NCI-H82 (cell line): ENCODE data around the gene P2RX1.
A peak's percentile ranks its signal among the peaks of the same experiment; 100 is the strongest.

Experiments
- DNase-seq: peaks from one replicate; lab custom pipeline; 2025; lab: John Stamatoyannopoulos, UW

The P2RX1 gene

DNA sequence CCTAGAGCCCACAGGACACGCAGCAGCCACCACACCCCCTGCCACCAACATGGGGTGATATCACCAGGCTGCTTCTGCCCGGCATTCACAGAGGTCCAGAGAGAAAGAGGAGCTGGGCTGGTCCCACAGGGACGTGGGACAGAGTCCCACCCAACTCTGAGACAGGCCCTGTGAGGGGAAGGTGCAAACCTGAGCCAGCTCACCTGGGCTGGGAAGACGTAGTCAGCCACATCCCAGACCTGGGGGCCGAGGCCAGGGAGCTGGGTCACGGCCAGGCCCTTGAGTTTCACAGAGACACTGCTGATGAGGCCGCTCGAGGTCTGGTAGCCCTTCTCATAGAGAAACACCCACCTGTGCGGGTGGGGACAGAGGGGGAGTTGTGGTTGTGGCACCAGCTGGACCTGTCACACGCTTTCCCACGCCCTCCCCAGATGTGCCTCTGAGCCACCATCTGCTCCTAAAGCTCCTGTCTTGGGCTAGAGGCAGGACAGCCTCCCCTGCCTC is 11.2 kb downstream of the P2RX1 start:
- DNase-seq, result peak; percentile 96

DNA sequence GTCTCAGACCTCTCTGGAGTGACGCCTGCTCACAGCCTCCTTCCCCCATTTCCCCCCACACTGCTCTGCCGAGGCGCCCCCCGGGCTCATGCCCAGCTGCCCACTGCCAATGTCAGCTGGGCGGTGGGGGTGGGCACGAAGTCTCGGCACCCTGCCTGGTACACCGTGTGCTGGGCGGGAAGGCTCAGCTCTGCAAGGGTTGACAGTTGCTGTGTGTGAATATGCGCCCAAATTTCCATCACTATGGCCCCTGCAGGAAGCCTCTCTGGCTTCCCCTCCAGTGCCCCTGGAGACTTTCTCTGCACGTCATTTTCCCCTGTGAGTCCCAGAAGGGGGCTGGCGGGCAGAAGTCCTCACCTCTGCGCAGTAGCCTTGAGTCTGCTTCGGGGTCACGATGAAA is 11.8 kb downstream of the P2RX1 start:
- DNase-seq, result no peak

DNA sequence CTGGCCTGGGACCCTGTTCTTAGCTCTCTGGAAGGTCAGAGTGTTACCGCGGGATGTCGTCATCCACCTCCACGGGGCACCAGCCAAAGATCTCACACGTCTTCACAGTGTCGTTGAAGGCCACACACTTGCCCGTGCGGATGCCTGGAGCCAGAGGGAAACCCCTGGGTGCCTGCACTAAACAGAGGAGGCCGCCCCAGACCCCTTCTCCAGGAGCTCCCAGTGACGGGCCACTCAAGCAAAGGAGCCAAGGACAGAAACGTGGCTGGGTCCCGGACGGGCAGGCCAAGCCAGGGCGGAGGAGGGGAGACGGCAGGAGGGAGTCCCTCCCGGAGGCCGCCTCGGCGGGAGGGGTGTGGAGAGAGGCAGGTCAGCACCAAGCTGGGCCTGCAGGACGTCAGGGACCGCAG is 12.4 kb downstream of the P2RX1 start:
- DNase-seq, result no peak

DNA sequence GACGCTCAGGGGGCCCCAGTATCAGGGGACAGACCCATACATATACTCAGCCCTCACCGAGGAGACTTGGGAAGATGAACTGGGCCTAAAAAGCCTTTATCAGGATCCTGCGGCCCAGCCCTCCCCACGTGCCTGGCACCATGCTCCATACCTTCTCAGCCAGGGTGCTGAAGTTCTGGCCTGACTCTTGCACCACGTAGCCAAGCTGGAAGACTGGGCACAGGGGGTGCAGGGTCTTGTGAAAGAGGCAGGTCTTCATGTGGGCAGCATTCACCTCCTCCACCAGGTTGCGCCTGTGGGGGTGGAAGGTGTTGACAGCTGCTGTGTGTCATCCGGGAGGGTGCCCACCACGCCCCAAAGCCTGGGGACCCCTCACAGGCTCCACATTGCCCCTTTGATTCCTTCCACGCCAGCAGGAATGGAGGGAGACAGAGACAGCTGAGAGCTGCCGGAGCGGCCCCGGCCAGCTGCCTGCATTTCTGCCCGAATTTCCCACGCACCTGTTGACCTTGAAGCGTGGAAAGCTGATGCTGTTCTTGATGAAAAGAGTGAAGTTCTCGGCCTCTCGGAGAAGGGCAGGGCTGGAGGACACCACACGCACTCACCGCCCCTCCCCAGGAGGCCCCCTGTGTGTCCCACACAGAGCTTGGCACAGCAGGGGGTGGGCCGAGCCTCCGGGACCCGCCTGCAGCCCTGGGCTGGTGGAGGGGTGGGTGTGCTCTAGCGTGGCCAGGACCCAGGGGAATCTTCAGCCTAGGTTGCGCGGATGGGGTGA is 13.0 kb downstream of the P2RX1 start:
- DNase-seq, result no peak

DNA sequence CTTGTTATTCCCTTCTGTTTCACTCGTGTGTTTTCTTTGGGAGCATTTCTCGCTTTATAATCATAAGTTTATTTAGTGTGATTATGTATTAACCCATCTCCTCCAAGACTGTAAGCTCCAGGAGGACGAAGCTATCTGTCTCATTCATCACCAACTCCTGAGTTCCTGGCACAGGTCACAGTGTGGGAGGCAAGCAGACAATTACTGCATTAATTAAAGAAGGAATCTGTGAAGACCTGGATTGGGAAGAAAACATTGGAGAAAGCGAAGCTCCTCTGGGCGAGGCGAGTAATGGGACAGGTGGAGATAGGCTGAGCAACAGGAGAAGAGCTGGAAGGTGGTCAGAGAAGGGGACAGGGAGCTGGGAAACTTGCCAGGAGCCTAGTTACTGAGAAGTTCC is 15.6 kb downstream of the P2RX1 start:
- no peak for DNase-seq

DNA sequence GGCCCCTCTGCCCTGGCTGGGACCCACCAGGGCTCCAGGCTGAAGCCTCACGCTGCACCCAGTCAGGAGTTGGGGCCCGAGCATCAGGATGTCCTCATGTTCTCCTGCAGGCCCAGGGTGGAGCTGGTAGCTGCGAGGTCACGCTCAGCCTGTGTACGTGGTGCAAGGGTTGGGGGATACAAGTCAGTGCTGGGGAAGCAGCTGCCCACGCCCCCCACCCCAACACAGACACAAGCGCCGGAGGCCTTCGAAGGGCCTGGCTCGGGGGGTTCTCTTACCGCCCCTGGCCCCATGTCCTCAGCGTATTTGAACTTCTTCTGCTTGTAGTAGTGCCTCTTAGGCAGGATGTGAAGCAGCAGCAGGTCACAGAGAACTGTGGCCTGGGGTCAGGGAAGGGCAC is 18.5 kb downstream of the P2RX1 start:
- DNase-seq, result no peak

DNA sequence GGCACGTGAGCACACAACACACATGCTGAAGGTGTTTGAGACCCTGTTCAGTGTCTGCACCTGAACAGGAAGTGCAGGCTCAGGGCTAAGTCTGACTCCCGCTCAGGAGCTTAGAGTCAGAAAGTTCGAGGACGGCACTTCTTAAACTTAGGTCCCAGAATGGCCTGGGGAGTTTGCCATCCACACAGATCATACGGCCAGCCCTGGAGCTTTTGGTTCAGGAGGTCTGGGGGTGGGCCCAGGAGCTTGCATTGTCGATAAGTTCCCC is 19.4 kb downstream of the P2RX1 start:
- no peak for DNase-seq

DNA sequence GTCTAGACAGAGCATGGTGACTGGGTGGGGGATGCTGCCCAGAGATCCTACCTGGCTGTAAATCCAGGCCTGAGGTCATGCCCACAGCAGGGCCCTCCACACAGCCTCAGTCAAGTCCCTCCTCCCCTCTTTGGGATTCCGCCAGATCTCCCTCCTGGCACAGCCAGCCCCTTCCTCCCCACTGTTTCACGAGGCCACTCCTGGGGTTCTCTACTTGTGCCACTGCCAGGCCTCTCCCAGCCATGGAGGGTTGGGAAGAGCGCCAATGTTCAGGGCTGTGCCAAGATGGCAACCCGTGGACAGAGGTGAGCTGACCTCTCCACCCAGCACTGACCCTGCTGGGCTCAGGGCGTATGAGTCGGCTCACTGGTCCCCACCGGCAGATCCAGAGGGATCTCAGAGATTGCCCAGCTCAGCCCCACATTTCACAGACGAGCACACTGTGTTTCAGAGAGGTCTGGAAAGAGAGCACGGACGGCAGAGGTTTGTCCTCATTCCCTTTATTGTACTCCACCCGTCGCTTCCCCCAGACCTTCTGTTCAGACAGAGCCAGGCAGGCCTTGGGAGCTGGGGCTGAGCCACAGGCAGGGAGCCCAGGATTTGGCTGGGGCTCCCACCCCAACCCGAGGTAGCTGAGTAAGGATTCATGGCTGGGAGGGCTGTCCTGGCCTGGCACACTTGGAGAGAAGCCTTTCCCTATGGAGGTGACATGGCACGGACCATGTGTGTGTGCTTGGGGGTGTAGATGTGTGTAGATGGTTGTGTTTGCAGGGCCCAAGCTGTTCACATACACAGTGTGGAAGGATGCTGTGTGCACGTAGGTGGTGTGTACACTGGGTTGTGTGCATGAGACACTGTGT is 19.9 kb downstream of the P2RX1 start:
- no peak for DNase-seq

DNA sequence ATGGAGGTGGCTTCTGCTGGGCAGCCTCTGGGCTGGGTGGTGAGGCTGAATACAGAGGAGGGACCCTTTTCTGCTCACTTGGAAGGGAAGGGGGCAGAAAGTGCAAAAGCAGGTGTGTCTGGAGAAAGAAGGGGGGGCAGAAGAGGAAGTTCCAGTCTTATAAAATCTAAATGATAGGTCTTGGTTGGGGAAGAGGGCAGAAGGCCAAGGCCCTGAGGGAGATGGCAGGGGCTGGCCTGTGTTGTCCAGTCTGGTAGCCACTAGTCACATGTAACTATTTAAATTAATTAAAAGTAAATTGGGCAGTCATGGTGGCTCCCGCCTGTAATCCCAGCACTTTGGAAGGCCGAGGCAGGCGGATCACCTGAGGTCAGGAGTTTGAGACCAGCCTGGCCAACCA is 20.9 kb downstream of the P2RX1 start:
- DNase-seq, result no peak

DNA sequence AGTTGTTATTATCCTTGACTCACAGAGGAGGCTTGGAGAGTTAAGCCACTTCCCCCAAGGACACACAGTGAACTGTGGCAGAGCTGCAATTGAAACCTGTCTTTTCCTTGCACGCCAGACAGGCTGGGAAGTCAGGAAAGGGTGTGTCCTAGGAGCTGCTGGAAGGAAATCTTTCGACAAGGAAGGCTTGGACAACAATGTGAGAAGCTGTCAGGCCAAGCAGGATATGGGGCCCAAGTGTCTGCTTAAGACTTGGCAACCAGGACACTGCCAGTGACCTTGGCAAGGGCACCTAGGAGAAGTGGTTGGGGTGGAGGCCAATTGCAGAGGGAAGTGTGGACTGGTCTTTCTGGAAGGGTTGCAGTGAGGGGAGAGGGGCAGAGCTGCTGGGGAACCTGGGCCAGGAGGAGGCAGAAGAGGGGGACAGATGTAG is 21.3 kb downstream of the P2RX1 start:
- peak; percentile 40 for DNase-seq

DNA sequence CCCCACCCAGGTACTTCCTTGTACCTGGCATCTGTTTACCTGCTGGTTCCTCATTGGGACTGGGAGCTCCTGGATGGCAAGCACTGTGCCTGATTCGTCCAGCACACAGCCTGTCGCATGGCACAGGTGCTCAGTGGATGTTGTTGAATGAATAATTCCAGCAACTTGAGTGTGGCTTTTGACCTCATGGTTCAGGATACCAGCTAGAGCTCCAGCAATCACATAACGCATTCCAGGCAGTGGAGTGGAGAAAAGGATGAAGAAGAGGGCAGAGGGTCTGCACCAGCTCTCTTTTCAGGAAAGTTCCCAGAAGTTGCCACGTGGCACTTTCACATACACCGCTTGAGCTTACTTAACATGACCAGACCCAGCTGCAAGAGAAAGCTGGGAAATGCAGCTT is 22.1 kb downstream of the P2RX1 start:
- DNase-seq, result no peak

DNA sequence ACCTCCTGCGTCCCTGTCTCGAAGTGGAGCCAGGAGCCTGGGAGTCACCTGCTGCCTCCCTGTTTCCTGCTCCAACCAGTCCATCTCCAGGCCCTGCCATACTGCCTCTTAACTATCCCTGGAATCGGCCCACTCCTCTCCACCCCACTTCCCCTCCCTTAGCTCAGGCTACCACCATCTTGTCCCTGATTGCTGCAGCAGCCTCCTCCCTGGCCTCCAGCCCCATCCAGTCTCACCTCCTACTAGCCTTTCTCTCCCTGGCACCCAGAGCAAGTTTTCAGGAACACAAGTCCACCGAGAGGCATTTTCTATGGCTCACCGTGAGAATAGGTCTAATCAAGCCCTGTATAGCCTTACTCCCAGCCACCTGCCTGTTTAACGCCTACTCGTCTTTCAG is 22.5 kb downstream of the P2RX1 start:
- no peak for DNase-seq

DNA sequence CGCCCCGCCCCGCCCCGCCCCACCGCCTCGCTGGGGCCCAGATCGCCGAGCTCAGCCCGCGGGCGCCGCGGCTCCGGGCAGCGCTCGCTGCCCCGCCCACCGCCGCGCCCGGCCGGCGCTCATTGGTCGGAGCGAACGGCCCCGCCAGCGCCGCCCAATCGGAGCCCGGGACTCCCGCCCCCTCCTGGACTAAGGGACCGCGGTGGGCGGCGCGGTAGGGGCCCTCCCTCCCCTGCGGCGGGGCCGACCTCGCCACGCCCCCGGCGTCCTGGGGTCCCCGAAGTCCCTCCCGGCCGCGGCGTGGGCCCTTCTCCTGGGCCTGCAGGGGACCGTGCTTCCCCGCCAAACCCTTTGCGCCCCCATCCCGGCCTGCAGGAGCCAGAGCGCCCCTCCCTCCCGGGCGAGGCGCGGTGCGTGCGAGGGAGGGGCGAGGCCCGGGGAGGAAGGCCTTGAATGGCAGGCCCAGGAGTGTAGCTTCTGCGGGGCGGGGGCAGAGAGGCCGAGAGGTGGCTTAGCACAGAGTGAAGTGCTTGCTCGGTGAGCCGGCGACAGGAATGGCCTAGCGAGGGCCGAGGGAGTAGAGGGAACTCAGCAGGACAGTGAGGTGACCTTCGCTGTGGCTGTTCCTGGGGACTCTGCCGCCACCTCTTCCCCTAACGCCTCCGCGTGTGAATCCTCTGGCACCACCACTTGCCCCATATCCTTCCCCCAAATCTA is 23.1 kb downstream of the P2RX1 start, which contains the start of gene CAMKK1:
Gene CAMKK1 (minus strand): TSS at position 51 of the 717 bp plus-strand sequence. CDS start 7,366 bp downstream, outside the sequence.
- DNase-seq, result peak; percentile 98

DNA sequence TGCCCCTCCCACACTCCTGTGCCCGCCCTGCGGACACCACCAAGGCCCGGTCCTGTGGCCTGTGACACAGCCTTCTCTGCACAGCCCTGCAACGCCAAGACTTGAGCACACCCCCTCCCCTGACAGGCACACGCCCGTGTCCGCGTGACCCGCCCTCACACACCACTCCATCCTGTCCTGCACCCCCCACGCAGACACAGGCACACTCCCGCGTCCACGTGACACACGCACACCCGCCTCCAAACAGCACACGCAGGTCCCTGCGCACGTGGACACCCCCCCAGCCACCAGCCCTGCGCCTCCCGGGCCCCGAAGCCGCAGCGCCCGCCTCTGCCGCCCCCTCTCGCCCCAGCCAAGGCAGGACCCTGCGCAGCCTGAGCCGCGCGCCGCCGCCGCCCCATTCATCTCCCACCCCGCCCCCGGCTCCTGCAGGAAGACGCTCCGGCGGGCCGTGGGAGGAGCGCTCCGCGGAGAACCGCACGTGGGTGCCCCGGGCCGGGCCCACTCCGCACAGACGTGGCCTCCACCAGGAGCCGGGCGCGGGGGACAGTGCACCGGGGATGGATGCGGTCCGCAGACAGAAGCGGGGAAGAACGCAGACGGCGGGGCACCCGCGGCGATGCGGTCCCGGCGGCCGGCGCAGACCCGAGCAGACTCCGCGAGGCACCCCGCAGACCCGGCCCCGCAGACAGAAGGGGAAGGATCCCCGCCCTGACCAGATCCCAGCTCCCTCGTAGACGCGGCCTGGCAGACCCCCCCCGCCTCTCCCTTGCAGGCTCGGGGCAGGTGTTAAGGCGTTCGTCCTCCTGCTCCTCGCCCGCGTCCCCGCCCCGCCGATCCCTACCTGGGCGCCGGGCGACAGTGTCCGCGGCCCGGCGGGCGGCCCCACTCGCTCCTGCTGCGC is 23.9 kb downstream of the P2RX1 start:
- DNase-seq, result peak; percentile 75

DNA sequence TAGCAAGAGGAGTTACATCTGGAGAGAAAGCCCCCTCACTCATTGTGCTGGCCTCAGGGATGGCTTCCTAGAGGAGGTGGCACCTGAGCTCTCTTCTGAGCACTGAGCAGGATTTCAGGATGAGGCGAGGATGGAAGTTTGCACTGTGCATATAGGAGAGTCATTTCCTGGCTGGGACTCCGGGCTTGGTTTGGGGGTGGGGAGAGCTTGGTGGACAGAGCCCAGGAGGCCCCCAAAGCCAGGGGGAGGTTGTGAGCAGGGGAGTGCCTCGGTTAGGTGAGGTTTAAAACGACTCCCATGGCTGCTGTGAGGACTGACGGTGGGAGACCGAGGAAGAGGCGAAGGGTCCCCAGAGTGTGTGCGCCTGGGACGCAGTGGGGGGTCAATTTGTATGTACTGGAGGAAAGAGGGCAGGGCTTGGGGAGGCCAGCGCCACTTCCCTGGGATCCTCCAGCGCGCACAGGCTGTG is 24.6 kb downstream of the P2RX1 start:
- DNase-seq, result no peak

DNA sequence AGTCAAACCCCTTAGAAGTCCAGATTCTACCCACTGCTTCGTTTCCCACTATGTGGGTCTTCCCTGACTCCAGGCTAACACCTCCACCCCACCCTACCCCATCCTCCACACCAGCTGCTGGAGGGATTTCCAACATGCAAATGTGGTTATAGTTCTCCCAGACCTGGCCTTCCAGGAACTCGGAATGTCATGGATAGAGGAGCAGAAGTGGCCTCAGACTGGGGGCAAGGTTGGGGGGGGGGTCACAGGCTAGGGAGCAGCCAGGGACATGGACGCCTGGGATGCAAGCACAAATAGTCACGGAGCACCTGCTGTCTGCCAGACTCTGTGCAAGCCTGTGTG is 25.4 kb downstream of the P2RX1 start:
- peak; percentile 89 for DNase-seq

DNA sequence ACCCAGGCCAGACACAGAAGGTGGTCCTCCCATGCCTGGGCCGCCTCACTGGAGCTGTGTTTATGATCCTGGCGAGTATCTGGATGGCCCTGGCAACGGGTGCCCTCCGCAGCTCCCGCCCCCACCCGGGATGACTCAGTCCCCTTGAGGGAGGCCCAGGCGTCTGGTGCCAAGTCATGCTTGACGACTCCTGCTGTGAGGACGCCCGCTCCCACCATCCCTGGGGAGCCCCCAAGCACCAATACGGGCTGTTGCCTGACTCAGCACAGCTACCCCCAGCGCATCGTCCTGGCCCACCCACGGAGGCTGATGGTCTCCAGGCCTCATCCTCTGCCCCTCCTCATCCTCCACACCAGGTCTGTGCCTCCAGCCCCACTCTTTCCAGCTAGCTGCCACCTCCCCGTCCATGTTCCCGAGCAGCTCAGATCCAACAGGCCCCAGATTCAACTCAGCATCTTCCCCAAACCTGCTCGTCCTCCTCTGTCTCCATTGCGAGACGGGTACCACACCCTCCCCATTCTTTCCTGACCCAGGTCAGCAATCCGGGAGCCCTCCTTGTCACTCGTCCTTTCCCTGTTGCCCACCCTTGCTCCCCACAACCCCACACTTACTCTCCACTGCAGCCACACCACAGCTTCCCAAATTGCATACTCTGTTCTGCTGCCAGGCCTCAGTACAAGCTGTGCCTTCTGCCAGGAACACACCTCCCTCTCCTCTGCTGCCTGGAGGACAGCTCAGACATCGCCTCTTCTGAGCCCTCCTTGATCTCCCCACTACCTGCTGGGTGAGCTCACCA is 26.0 kb downstream of the P2RX1 start:
- DNase-seq, result peak; percentile 94

DNA sequence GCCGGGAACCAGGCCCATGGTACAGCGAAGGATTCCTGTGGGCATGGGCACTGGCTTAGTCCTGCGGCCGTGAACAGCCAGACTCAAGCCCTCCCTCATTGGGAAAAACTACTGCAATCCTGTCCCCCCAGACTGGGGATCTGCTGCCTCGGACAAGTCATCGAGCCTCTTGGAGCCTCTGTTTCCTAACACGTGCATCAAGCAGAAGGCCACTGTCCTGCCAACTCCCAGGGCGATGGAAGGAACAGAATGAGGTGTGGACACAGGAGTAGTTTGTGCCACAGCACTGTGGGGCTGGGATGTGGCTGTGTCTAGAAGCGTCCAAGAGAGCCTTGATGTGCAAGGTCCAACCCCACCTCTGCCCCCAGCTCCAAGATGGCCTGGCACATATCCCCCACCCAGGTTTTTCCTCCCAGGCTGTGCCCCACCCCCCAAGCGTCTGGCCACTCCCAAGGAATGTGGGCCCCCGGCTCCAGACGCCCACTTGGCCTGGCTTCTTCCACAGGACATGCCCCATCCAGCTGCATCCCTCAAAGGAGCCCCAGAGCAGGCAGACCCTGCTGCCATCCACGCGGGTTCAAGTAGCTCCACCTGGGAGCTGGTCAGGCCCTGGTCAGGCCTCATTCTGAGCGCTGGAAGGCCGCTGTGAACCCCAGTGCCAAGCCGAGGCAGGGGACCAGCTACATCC is 26.8 kb downstream of the P2RX1 start:
- DNase-seq, result no peak

DNA sequence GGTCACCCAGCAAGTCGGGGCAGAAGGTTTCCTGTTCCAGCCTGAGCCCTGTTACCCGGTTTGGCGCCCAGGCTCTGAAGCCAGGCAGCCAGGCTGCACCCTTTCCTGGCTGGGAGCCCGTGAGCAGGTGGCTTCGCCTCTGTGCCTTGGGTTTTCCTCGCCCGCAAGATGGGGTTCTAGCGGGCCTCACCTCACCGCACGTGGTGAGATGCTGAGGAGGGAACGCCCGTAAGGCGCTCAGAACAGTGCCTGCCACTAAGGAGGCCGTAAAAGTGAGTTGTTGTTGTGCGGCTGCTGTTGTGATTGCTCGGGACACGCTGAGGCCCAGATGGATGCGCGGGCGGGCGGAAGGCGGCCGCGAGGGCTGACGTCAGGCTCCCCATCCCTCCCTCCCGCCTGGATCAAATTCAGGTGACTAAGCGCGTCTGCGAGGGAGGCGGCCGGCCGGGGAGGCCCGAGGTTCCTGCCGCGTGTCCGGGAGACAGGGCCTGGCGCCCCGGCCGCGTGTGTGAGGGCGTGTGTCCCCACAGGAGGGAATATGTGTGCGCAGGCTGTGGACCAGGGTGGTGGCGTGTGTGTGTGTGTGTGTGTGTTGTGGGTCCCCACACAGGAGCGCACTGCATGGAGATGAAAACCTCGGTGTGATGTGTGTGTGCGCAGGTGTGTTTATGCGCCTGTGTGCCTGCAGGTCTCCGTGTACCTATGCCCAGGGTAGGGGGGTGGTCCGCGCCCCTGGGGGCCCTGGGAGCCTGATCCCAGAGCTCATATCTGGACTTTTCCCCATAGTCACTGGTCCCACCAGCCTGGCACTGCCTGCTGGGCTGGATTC is 27.7 kb downstream of the P2RX1 start:
- peak; percentile 92 for DNase-seq
